GM19023 (cell line): ENCODE results near the gene CCNF.
A peak's percentile ranks its signal among the peaks of the same experiment; 100 is the strongest.
"Not testable (repeated sequence)": the region's sequence is repeated elsewhere in the genome, so short reads cannot be mapped to it uniquely, and the experiment has no call there.

Experiments
- ATAC-seq: cut with Tn5 transposase; IDR thresholded peaks from one replicate; pipeline ENCODE4 v1.9.1; 2021; ENCODE audit warnings: mild to moderate bottlenecking, moderate library complexity; ENCODE audit not compliant: unreplicated experiment

The CCNF gene, protein sequence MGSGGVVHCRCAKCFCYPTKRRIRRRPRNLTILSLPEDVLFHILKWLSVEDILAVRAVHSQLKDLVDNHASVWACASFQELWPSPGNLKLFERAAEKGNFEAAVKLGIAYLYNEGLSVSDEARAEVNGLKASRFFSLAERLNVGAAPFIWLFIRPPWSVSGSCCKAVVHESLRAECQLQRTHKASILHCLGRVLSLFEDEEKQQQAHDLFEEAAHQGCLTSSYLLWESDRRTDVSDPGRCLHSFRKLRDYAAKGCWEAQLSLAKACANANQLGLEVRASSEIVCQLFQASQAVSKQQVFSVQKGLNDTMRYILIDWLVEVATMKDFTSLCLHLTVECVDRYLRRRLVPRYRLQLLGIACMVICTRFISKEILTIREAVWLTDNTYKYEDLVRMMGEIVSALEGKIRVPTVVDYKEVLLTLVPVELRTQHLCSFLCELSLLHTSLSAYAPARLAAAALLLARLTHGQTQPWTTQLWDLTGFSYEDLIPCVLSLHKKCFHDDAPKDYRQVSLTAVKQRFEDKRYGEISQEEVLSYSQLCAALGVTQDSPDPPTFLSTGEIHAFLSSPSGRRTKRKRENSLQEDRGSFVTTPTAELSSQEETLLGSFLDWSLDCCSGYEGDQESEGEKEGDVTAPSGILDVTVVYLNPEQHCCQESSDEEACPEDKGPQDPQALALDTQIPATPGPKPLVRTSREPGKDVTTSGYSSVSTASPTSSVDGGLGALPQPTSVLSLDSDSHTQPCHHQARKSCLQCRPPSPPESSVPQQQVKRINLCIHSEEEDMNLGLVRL

DNA sequence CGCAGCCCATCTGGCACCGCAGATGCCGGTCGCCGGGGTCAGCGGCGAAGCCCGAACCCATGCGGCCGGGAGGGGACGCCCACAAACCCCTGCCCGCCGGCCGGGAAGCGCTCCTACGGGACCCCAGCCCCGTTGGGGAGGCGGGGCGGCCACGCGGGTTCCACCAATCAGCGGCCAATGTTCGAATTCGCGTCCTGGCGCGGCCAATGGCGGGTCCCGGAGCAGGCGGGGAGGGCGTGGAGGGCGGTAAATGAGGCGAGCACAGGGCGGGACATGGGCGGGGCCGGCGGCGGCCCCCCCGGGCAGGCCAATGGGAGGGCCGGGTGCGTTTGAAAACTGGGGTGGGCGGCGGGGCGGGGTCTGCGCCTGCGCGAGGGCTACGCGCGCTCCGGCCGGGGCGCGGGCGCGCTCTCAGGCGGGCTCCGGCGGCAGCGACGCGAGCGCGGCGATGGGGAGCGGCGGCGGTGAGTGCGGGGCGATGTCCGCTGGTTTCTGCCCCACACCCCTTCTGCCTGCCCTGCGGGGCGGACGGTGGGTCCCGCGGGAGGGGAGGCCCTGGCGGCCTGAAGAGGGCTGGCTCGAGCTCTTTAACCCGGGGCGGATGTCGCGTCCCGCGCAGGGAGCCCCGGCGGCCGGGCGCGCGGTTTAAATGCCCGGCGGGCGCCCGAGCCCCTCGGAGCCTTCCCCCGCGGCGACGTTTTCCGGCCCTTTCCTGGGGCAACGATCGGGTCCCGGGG lies at the start of gene CCNF:
Gene CCNF, plus strand, starts transcription at position 414 of the 737 bp plus-strand sequence. Its CDS starts 35 bp downstream, at position 449.
- ATAC-seq = peak; percentile 89

DNA sequence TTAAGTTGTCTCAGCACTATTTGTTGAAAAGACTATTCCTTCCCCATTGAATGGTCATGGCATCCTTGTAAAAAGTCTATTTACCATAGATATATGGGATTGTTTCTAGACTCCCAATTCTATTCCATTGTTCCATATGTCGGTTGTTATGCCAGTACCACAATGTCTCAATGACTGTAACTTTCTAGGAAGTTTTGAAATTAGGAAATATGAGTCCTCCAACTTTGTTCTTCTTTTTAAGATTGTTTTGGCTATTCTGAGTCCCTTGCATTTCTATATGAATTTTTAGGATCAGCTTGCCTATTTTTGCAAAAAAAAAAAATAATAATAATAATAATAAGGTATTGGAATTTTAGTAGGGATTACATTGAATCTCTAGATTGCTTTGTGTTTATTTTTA lies 45.7 kb upstream of the CCNF start:
- no peak for ATAC-seq

DNA sequence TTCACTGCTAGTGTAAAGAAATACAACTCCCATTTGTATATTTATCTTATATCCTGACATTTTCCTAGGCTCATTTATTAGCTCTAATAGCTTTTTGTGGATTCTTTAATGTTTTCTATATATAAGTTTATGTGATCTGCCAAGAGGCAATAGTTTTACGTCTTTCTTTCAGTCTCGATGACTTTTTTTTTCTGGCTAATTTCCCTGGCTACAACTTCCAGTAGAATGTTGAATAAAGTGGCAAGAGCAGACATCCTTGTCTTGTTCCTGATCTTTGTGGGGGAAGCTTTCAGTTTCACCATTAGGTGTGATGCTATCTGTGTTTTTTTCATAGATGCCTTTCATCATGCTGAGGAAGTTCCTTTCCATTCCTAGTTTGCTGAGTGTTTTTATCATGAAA lies 44.8 kb upstream of the CCNF start:
- no peak for ATAC-seq

DNA sequence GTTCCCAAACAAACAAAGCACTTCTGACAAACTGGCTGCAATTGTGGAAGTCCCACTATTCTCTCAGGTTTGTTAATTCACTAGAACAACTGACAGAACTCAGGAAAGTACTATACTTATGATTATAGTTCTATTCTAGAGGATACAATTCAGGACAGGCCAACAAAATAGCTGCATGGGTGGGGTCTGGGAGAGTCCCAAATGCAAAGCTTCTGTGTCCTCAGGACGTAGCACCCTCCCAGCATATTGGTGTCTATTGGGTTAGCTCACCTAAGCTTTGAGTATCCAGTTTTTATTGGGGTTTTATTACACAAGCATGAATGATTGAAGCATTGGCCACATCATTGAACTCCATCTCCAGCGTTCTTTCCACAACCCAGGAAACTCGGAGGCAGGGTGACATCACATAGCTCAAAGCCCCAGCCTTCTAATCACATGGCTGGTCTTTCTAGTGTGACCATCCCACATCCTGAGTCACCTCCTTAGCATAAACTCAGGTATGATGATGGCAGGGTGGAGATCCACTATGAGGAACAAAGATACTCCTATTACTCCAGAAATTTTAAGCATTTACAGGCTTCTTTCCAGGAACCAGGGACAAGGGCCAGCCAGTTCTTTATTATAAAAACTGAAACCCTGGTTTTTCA lies 43.9 kb upstream of the CCNF start:
- ATAC-seq = no peak

DNA sequence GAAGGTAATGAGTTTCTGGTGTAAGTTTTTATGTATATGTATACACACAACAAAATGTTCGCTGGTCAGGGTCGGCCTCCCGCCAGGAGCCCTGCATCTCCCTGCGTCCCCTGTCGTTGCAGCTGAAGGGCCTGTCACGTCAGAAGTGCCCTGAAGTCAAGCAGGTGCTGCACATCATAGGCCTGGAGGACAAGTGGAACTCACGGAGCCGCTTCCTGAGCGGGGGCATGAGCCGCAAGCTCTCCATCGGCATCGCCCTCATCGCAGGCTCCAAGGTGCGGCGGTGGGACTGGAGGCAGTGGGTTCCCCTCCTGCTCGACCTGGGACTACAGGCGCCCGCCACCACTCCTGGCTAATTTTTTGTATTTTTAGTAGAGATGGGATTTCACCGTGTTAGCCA lies 43.3 kb upstream of the CCNF start:
- ATAC-seq = not testable (repeated sequence)

DNA sequence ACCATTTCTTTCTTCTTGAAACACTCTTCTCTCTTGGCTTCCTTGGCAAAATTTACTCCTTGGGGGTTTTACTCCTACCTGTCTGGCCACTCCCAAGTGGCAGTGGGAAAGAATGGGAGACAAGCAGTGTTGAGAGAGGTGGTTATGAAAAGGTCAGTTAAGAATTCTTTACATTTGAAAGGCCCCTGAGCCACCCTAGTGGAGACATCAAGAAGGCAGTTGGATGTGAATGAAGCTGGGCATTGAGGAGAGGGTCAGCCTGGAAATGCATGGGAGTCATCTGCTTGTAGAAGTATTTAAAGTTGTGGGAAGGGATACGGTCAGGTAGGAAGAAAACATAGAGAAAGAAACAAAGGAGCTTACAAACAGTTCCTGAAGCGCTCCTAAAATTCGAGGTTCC lies 42.3 kb upstream of the CCNF start:
- ATAC-seq = no peak

DNA sequence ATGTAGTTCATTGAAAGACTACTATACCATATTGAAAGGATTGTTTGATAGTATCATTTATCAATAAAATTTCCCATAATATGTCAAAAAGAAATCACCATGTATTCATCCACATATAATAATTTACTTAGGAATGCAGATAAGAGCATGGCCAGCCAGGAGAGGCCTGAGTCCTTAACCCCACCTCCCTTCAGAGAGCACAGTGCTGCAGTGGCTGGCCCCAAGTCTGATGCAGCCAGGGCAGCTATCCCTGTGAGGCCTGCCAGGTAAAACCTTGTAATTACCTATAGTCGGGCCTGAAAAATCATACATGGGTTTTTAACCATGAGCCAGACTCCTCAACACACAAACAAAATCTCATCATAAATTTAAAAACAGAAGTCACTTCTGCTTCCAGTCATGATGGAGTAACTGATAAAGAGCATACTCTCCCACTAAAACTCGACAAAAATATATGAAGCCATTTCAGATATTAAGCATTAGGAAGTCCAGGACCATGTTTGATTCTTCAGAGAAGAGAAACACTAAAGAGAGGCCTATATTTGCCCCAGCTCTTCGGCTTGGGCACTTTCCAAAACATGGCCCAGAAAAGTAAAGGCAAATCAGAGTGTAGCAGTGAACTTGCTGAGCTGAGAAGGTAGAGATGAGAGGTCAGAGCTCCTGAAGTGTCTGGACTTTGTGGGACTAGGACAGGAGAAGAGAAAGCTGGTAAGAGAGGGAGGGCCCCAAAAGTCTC lies 40.9 kb upstream of the CCNF start:
- no peak for ATAC-seq

DNA sequence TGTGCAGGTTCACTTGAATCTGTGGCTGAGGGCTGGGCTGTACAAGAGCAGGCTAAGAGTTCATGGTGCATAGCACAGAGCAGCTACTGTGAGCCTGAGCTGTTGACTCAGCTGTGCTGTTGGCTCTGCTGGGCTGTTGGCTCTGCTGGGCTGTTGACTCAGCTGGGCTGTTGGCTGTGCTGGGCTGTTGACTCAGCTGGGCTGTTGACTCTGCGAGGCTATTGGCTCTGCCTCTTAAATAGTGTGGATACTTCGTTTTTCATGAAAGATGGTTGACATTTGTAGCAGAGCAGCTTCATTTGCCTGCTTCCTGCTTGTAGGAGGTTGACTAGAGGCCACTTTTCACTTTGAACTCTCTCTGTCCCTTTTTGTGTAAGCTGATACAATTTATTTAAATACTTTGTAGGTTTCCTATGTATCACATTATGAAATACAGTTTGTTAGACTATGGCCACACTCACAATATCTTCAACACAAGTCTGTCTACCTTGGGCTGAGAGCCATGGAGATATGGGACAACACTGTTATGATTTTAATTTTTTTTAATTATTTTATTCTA lies 40.3 kb upstream of the CCNF start:
- no peak for ATAC-seq

DNA sequence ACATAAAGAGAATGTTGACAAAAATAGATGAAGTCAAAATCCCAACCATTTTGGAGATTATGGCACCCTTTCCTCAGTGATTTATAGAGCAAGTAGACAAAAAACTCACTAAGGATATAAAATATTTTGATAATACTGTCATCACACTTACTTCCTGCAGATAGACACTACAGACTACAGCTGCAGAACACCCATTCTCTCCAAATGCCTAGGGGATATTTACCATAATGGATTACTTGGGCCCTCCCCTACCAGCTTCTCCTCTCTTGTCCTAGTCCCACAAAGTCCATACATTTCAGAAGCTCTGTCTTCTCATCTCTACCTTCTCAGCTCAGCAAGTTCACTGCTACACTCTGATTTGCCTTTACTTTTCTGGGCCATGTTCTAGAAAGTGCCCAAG lies 37.2 kb upstream of the CCNF start:
- ATAC-seq = no peak

DNA sequence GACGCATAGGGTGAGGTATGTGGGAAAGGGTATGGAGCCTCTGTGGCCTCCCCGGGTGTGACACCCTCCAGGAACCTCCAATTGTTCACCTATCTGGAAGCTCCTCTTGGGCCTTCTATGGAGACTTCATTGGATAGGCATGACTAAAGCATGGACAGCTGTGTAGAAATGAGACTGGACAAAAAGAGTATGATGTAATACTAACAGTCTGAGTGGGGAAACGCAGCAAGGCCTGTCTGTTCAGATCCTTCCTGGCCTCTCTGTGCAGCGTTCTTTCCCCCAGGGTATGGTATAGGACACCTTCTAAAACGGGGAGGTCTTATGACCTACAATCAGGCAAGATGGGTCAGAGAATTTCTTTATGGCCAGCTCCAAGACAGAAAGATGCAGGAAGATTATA lies 30.7 kb upstream of the CCNF start:
- ATAC-seq = no peak

DNA sequence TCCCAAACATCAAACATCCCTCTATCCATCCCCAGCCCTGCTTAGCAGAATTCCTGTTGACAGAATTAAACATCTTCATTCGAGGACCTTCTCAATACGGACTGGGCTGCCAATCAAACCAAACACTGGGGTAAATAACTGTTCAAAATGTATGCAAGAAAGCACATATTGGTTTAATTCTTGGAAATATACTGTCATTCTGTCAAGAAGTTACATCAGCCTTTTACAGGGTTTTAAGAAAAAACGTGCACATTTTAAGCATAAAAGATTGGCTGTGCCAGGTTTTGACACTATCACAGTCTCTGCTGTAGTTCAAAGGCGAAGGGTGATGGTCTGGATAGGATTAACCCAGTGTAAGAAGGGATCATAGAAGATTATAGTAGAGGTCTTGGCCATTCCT lies 25.1 kb upstream of the CCNF start:
- ATAC-seq = no peak

DNA sequence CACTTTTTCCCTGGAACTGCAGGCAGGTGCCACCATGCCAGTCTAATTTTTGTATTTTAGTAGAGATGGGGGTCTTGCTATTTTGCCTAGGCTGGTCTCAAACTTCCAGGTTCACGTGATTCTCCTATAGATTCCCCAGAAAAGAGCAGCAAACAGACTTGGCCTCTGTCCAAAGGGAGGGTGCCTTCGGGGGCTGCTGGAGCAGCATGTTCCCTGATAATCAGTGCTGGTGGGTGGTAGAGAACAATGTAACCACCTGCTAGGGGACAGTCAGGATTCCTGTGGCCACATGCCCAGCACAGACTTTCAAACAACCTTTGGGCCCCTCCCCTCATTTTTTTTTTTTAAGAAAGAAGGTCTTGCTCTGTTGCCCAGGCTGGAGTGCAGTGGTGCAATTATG lies 14.2 kb upstream of the CCNF start:
- no peak for ATAC-seq

DNA sequence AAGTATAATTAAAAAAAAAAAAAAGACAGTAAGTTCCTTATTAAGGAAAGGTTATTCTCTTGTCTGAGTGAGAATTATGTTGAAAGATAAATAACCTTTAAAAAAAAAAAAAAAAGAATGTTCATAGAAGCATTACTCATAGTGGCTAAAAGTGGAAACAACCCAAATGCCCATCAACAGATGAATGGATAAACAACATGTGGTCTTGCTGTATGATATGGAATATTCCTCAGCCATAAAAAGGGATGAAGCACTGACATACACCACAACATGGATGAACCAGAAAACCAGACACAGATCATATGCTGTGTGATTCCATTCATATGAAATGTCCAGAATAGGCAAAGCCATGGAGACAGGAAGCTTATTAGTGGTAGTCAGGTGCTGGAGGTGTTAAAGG lies 9.2 kb upstream of the CCNF start:
- ATAC-seq = no peak

DNA sequence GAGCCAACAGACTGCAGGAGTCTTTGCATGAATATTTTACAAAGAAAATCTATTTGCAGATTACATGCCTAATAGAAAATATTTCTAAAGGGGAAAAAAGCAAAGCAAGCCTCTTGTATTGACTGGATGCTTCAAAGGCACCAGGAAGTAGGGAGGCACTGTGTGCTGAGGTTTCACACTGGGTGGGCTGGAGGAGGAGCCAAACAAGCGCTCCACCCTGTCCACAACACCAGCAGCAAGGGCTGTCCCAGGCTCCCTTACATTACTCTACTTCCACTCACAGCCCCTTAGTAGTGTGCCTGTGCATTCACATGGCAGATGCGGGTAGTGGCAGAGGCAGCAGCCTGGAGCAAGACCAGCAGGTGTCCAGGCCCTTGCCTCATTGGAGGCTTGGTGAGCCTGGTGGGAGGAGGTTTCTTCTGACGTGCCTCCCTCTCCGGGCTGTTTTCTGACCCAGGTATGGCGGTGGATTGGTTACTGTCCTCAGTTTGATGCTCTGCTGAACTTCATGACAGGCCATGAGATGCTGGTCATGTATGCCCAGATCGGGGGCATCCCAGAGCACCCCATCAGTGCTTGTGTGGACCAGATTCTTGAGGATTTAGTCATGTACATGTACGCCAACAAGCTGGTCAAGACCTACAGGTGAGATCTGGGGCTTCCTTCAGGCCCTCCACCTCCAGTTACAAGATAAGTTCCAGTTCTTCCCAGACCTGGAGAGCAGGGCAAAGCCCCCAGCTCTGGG lies 7.0 kb upstream of the CCNF start:
- no peak for ATAC-seq

DNA sequence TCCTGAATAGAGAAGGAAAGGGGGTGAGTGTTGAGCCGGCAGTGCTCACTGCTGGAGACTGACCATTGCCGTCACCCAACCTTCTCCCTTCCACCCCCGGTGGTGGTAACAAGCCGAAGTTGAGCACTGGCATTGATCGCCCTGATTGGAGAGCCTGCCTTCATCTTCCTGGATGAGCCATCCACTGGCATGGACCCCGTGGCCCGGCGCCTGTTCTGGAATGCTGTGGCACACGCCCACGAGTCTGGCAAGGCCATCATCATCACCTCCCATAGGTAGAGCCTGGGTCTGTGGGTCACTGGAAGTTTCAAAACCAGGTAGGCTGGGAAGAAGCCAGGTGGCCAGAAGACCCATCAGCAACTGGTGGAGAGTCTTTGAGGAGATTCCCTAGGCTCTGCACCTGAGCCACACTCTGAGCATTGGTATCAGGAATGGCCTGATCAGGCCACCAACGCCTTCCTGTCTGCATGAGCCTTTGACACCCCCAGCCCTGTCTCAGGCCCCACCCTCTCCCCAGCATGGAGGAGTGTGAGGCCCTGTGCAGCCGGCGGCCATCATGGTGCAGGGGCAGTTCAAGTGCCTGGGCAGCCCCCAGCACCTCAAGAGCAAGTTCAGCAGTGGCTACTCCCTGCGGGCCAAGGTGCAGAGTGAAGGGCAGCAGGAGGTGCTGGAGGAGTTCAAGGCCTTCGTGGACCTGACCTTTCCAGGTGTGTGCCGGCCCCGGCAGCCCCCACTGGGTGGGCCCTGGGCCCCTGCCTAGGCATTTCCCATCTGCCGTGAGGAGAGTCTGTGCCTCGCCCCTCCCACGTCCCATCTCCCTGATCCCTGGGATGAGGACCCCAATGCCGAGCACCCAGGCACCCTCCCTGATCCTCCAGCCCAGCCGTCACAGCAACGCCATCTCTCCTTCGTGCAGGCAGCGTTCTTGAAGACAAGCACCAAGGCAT lies 4.9 kb upstream of the CCNF start:
- no peak for ATAC-seq

DNA sequence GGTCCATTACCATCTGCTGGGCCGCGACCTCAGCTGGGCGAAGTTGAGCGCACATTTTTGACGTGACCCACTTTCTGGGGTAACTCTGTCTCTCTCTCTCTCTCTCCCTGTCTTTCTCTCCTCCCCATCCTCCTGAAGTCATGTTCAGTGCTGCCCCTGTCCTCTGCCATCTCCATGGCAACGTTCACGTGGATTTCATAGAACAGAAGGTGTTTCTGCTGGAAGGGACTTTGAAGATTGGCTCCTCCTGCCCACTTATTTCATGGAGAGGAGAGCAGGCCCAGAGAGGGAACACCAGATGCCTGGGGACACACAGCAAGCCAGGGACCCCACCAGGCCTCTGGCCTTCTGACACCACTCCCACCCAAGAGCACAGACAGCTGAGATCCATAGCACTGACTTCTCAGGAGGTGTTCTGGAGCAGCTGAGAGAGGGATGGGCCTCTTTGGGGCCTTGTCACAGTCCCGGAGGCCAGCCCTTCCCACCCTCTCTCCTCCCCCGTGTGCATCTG lies 4.2 kb upstream of the CCNF start:
- no peak for ATAC-seq

DNA sequence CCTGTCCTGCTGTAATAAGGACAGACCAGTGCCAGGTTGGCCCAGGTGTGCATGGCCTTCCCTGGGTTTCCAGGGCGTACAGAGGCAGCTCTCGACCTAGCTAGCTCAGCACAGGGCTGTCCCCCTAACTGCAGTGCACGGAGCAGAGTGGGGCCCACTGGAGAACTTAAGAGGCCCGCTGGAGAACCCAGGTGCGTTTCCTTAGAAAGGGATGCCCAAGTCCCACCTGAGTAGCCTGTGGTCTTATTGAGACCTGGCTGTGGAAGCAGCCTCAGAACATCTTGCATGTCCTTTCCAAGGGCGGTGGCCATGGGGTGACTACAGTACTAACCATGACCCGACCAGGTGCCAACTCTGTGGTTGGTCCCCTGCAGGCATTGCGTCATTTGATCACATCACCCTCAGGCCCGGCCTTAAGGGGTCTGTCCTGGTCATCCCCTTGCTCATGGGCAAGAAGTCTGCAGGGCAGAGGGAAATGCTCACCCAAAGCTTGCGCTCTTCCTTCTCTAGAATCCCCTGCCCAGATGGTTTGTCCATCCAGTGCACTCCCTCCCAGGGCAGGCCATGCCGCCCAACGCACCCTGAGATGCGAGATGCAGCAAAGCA lies 3.3 kb upstream of the CCNF start:
- no peak for ATAC-seq

DNA sequence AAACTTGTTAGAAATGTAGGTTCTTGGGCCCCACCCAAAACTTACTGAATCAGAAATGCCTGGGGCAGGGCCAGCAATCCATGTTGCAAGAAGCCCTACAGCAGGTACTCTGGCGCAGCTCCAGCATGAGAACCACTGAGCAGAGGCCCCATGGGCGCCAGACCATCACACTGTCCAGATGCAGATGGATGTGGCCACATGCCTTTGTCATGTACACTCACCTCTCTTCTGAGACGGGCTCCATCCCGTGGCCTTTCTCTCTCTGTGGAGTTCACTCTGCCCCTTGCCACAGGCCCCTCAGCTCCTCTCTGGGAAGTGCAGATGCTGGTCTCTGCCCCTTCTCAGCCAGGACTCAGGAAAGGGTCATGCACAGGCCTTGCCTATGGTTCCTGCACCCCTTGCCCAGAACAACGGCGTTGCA lies 2.3 kb upstream of the CCNF start:
- ATAC-seq = no peak
